OCI-LY3 (cell line): ENCODE measurements around the gene C12orf42.

Source experiments
- H2AFZ ChIP-seq: fragments of 200-600, 300-600 bp; shearing (Covaris generic); 2 replicates; pipeline ENCODE4 v1.6.0; 2014; ENCODE audit warnings: antibody characterized with exemption, low read depth, low read length
- H3K27ac ChIP-seq: fragments of 200-600, 300-600 bp; sonication (generic); 2 replicates; pipeline ENCODE4 v1.5.1; 2014; ENCODE audit warnings: mild to moderate bottlenecking, low read length, moderate library complexity, mixed read lengths
- H3K27me3 ChIP-seq: fragments of 200-600, 300-600 bp; sonication (generic); 2 replicates; pipeline ENCODE4 v1.6.1; 2014; ENCODE audit warnings: low read depth, low read length, mixed read lengths
- H3K36me3 ChIP-seq: fragments of 200-600, 300-600 bp; sonication (generic); replicated peaks from 2 replicates; pipeline ENCODE3; 2014; ENCODE audit warnings: low read depth, low read length, mixed read lengths
- H3K4me1 ChIP-seq: fragments of 300-600, 200-600 bp; sonication (generic); 2 replicates; pipeline ENCODE4 v1.6.1; 2014; ENCODE audit warnings: low read length, mixed read lengths
- H3K4me2 ChIP-seq: fragments of 200-600, 300-600 bp; sonication (generic); 2 replicates; pipeline ENCODE4 v1.6.1; 2014; ENCODE audit warnings: low read length, mixed read lengths
- H3K4me3 ChIP-seq: fragments of 300-600, 200-600 bp; sonication (generic); 2 replicates; pipeline ENCODE4 v1.5.1; 2014; ENCODE audit warnings: antibody characterized with exemption, mild to moderate bottlenecking, low read length, moderate library complexity
- H3K79me2 ChIP-seq: fragments of 300-600, 200-600 bp; shearing (Covaris generic); 2 replicates; pipeline ENCODE4 v1.6.1; 2014; ENCODE audit warnings: mild to moderate bottlenecking, low read length, mixed read lengths
- H3K9ac ChIP-seq: fragments of 300-600, 200-600 bp; shearing (Covaris generic); 2 replicates; pipeline ENCODE4 v1.6.0; 2014; ENCODE audit warnings: mild to moderate bottlenecking, low read length, moderate library complexity
- H3K9me3 ChIP-seq: fragments of 200-600, 300-600 bp; shearing (Covaris generic); 2 replicates; pipeline ENCODE4 v1.6.1; 2014; ENCODE audit warnings: low read length, mixed read lengths; ENCODE audit not compliant: insufficient read depth
- H4K20me1 ChIP-seq: fragments of 200-600, 300-600 bp; sonication (generic); 2 replicates; pipeline ENCODE4 v1.6.1; 2016; ENCODE audit warnings: low read length, mixed read lengths; ENCODE audit not compliant: insufficient read depth
- EZH2phosphoT487 ChIP-seq: fragments of 200-600 bp; shearing (Covaris generic); IDR thresholded peaks from 2 replicates; pipeline ENCODE4 v1.6.1; 2018; ENCODE audit warnings: antibody characterized with exemption, mixed run types, low read depth
- TF ChIP-seq, protein P1 (sequence below): fragments of 200-600, 300-600 bp; sonication (generic); IDR thresholded peaks from 2 replicates; pipeline ENCODE4 v1.5.1; 2014; ENCODE audit warnings: antibody characterized with exemption, low read length, low read depth

The C12orf42 gene

DNA sequence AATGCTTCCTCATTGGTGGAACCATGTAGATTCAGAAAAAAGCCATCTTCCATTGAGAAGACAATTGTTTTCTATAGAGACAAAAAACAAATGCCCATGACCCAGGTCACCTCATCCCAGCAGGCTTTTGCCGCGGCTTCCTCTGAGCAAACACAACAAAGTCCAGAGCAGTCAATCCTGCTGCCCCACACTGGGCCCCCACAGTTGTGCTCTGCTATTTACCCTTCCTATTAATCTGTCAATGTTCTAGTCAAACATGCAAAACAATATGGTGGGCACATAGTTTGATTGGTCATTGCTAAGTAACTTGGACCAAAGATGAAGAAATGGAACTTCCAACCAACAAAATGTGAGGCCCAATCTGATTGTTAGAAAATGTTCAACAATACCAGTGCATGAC lies 20.7 kb downstream of the C12orf42 start:
- no peaks in the 10 kb centered on the region for H4K20me1 ChIP-seq

DNA sequence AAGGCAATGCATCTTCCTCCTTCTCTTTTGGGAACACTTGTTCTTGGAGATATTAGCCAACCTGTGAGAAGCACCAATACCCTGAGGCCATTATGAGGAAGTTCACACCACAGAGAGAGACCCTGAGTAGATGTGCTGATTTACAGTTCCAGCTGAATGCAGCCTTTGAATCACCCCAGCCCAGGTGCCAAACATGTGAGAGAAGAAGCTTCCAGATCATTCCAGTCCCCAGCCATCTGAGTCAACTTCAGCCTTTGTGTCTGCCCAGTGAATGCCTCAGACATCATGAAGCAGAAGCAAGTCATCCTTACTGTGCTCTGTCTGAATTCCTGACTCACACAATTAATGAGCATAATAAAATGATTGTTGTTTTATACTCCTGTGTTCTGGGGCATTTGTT lies 25.1 kb downstream of the C12orf42 start:
- H3K4me2 ChIP-seq, result peak overlapping the region; percentile 51
- H3K4me1 ChIP-seq, result peaks cover 60% of the 10 kb centered on the region
- no peak overlapping the region for H2AFZ ChIP-seq
- no peaks in the 10 kb centered on the region; the same call in 1 of the 2 replicates for H3K9me3 ChIP-seq
- H3K36me3 ChIP-seq, result peaks cover 19% of the 10 kb centered on the region
- peak overlapping the region; percentile 96 for H3K27ac ChIP-seq
- H4K20me1 ChIP-seq, result no peaks in the 10 kb centered on the region
- no peaks in the 10 kb centered on the region for H3K27me3 ChIP-seq
- no peaks in the 10 kb centered on the region for H3K79me2 ChIP-seq
- H3K4me3 ChIP-seq, result no peak overlapping the region
- peak overlapping the region; percentile 76 for H3K9ac ChIP-seq
- no peak for TF ChIP-seq EZH2phosphoT487
- TF ChIP-seq, protein P1, sequence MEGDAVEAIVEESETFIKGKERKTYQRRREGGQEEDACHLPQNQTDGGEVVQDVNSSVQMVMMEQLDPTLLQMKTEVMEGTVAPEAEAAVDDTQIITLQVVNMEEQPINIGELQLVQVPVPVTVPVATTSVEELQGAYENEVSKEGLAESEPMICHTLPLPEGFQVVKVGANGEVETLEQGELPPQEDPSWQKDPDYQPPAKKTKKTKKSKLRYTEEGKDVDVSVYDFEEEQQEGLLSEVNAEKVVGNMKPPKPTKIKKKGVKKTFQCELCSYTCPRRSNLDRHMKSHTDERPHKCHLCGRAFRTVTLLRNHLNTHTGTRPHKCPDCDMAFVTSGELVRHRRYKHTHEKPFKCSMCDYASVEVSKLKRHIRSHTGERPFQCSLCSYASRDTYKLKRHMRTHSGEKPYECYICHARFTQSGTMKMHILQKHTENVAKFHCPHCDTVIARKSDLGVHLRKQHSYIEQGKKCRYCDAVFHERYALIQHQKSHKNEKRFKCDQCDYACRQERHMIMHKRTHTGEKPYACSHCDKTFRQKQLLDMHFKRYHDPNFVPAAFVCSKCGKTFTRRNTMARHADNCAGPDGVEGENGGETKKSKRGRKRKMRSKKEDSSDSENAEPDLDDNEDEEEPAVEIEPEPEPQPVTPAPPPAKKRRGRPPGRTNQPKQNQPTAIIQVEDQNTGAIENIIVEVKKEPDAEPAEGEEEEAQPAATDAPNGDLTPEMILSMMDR, result no peak

More for the DNA sequence above, 20.7 kb downstream of the C12orf42 start:
- H2AFZ ChIP-seq, result no peak overlapping the region
- no peaks in the 10 kb centered on the region for H3K27me3 ChIP-seq
- peaks cover 22% of the 10 kb centered on the region for H3K36me3 ChIP-seq
- no peak overlapping the region for H3K27ac ChIP-seq
- no peak overlapping the region for H3K9ac ChIP-seq
- H3K4me1 ChIP-seq, result peaks cover 16% of the 10 kb centered on the region
- no peak overlapping the region for H3K4me3 ChIP-seq
- peaks cover 4% of the 10 kb centered on the region; the same call in 1 of the 2 replicates for H3K9me3 ChIP-seq
- TF ChIP-seq, protein P1, result no peak
- TF ChIP-seq EZH2phosphoT487, result no peak
- no peak overlapping the region for H3K4me2 ChIP-seq
- no peaks in the 10 kb centered on the region for H3K79me2 ChIP-seq

DNA sequence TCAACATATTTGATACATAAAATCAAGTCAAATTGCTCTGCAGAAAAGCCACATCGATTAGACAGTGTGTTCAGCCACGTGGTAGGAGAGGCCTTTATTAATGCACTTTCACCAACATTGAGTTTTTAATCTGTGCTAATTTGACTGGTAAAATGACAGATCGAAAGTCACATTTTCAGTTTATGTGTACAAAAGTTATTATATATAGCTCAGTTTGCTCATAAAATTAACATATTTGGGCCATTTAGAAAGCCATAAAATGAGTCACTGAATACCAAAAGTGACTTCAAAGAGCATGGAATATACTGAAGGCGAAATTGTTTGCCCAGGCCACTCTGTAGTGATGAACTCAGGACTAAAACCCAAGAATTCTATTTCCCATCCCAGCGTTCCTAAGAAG lies 26.0 kb downstream of the C12orf42 start:
- Histone ChIP-seq H3K27me3 (no peaks in the 10 kb centered on the region), H3K4me1 (peaks cover 68% of the 10 kb centered on the region), H2AFZ (peak overlapping the region; percentile 9; the same call in 1 of the 2 replicates), H3K4me2 (peak overlapping the region; percentile 51), H3K9me3 (no peaks in the 10 kb centered on the region; the same call in none of the 2 replicates), H3K27ac (peak overlapping the region; percentile 96), H4K20me1 (no peaks in the 10 kb centered on the region), H3K9ac (peak overlapping the region; percentile 76), H3K79me2 (no peaks in the 10 kb centered on the region), H3K36me3 (peaks cover 19% of the 10 kb centered on the region), H3K4me3 (no peak overlapping the region)
- no peak for TF ChIP-seq EZH2phosphoT487
- TF ChIP-seq, protein P1, result no peak

DNA sequence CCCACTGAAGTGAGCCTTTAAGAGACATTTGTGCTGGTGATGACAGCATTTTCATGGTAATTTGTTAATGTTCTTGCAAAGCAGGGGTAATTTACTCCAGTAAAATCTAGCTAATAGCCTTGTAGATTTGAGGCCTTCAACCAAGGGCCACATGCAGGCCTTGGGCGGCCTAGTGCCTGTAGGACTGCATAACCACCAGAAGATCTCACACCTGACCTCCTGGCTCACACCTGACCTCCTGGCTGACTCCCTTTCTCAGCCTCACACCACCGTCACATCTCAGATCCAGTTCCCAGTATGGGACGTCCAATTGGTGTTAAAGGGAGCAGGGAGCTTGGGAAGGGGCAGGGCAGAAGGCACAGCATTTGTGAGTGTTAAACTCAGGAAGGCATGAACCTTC lies 26.9 kb downstream of the C12orf42 start:
- Histone ChIP-seq H3K36me3 (peaks cover 17% of the 10 kb centered on the region), H3K9ac (peak overlapping the region; percentile 61), H3K9me3 (peaks cover 4% of the 10 kb centered on the region), H3K4me1 (peaks cover 68% of the 10 kb centered on the region), H3K4me3 (no peak overlapping the region), H3K79me2 (no peaks in the 10 kb centered on the region), H3K27me3 (no peaks in the 10 kb centered on the region), H3K4me2 (peak overlapping the region; percentile 51; the same call in 1 of the 2 replicates), H2AFZ (no peak overlapping the region), H4K20me1 (no peaks in the 10 kb centered on the region), H3K27ac (peak overlapping the region; percentile 96)
- TF ChIP-seq, protein P1, result no peak
- TF ChIP-seq EZH2phosphoT487, result no peak
